Cardiac atrium fibroblast (primary cell): ENCODE data around the gene CFAP100. TPM values are rescaled to one million over a fixed set of nuclear protein-coding genes. Genes with fewer than 3 reads are reported as not detected.

Experiments used
- total RNA-seq: library from RNA; depleted of rRNA; stranded (reverse); fragments of >200 nt; gene quantifications from 2 replicates; pipeline ENCODE4 v1.2.3, GENCODE V29; 2015

The CFAP100 gene
- total RNA-seq = not detected in 2 replicates

DNA sequence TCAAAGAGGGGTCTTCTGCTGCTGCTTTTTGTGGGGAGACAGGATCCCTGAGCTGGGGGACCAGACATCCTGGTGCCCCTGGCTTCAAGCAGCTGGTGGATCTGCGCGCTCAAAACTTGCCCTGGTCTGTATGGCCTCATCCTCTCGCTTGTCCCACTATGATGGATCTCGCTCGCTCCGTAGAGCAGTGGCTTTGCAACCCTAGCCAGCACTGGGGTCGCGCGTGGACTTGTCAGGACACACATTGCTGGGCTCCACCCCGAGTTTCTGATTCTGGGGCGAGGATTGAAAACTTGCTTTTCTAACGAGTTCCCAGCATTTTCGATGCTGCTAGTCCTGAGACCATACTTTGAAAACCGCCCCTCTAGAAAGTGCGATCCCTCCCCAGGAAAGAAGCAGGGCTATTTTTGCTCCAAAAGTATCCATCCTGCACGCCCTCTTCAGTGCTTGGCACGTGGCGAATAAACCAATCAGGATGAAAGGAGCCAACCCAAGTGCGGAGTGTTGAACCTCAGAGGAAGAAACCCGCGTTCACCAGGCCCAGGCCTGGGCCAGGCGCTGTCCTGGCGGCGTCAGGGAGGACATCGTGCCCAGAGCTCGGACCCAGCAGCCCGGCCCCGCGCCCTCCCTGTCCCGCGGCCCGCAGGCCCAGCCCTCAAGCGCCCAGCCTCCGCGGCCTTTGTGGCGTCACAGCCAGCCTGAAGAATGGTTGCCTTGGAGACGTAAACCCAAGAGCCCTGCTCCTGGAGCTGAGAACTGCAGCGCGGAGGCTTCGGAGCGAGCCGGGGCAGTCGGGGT lies at the start of gene CFAP100:
CFAP100 (plus strand) TSS at position 731 of the 798 bp plus-strand sequence. CDS start 1,092 bp downstream, outside the sequence.

DNA sequence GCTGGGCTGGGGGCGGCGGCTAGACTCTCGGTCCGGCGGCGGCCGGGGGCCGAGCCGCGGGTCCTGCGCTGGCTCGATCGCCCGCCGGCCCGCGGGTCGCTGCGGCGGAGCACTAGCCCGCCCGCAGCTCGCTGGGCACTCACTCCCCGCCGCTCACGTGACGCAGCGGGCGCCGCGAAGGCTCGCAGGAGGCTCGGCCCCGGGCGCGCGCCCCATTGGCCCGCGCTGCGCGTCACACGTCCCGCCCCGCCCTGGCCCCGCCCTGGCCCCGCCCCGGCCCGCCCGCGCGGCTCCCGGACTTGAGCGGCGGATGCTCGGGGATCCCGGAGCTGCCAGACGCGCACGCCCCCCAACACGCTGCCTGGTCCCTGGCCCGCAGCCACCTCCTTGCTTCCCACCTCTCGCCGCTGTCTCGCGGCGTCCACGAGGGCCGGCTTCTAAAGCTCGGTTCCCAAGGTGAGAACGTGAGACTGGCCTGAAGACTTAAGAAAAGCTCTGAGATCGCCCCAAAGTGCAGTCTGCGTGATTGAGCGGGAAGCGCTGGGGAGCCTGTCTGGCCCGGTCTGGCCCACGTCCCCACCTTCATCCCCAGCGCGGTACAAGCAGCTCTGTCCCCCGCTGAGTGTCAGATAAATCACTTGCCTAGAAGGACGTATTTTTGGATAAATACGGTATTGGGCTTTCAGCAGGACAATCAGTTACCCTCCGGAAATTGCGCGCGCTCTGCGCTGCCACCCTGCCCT lies 37.2 kb upstream of the CFAP100 start, which contains the start of gene KLF15:
KLF15 (minus strand) TSS at position 114 of the 743 bp plus-strand sequence. CDS start 4,486 bp downstream, outside the sequence.

DNA sequence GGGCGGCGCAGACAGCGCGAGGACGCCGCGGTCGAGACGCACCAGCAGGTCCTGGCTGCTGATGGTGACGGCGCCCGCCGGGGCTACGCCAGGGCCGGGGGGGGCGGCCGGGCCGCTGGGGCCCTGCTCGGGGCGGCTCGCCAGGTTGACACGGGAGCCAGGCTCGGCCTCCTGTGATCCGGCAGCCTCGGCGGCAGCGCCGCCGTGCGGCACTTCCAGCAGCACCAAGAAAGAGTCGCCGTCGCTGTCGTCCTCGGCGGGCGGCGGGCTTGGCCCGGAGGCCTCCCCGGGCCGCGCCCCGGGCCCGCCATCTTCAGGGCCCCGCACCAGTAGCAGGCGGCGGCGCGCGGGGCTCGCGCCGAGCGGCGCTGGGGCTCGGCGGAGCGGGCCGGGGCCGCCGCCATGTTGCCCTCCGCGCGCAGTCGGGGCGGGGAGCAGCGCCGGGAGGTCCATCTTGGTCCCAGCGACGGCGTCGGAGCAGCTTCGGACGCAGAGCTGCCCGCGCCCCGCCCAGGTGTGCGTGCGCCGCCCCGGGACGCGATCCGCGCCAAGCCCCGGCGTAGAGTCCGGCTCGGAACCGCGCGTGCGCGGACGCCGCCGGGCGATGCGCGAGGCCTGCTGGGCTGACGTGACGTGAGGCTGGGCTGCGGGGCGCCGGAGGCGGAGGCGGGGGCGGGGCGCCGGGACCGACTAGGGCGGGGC lies 80.9 kb downstream of the CFAP100 start, which contains the start of gene ZXDC:
ZXDC (minus strand) TSS at position 479 of the 702 bp plus-strand sequence; CDS start at position 453, 26 bp downstream.

Other genes with a start within 250 kb of the CFAP100 start
- gene ALDH1L1, start 214.3 kb upstream of the CFAP100 start, total RNA-seq = 7.0 and 13.7 TPM in 2 replicates
- gene KLF15, start 37.5 kb upstream of the CFAP100 start, total RNA-seq = 4.2 and 8.5 TPM in 2 replicates
- gene ZXDC, start 81.0 kb downstream of the CFAP100 start, total RNA-seq = 9.6 and 16.0 TPM in 2 replicates
- not detected in 2 replicates for gene UROC1, start 122.9 kb downstream of the CFAP100 start, total RNA-seq
- gene CHST13, start 129.2 kb downstream of the CFAP100 start, total RNA-seq = not detected in 2 replicates
- gene C3orf22, start 164.0 kb downstream of the CFAP100 start, total RNA-seq = not detected in 2 replicates